SK-N-SH (cell line): ENCODE results near the gene PCP4L1. TPM values are rescaled to one million over a fixed set of nuclear protein-coding genes. Genes with fewer than 3 reads are reported as not detected.

Source experiments
- CTCF ChIA-PET: fragments of 300-600, 350-600 bp; formaldehyde crosslinking; extraction: SDS; loops from one replicate; lab custom pipeline; 2021; lab: Yijun Ruan, JAX
- POLR2A ChIA-PET: fragments of 350-600 bp; sonication (Branson Sonifier 250); formaldehyde crosslinking; extraction: SDS; loops from one replicate; lab custom pipeline; 2020; ENCODE audit warnings: antibody characterized with exemption, inconsistent platforms; lab: Yijun Ruan, JAX
- DNase-seq: peaks from one replicate; pipeline ENCODE4 v3.0.0; 2012
- H2AFZ ChIP-seq: fragments of 200-600 bp; sonication (generic); 2 replicates; pipeline ENCODE4 v1.8.1; 2016; ENCODE audit warnings: antibody characterized with exemption, mild to moderate bottlenecking, low read depth
- H3F3A ChIP-seq: fragments of 200-600 bp; sonication (generic); replicated peaks from 2 replicates; pipeline ENCODE3; 2016; ENCODE audit warnings: antibody characterized with exemption, mild to moderate bottlenecking; ENCODE audit not compliant: insufficient read depth
- H3K27ac ChIP-seq, 2 experiments: fragments of 200-500 bp in 1 of 2; fragments of 200-600 bp in 1 of 2; sonication (Bioruptor generic) in 1 of 2; sonication (generic), shearing (Covaris generic) in 1 of 2; 2 replicates each; pipeline versions ENCODE4 v1.5.1 to v1.6.1; 2014 to 2016; ENCODE audit warnings: low read depth in 2 of 2, inconsistent platforms in 1 of 2, low read length in 1 of 2, mild to moderate bottlenecking in 1 of 2, mixed read lengths in 1 of 2
- H3K27me3 ChIP-seq: fragments of 200-600 bp; sonication (generic), shearing (Covaris generic); 2 replicates; pipeline ENCODE4 v1.6.1; 2016; ENCODE audit warnings: mixed run types; ENCODE audit not compliant: insufficient read depth
- H3K36me3 ChIP-seq, 2 experiments: fragments of 200-500 bp in 1 of 2; fragments of 200-600 bp in 1 of 2; sonication (Bioruptor generic) in 1 of 2; sonication (generic) in 1 of 2; replicated peaks in 1 of 2; 2 replicates each; pipeline versions ENCODE3 to v1.5.1; 2014 to 2016; ENCODE audit warnings: low read length in 1 of 2, mild to moderate bottlenecking in 1 of 2; ENCODE audit not compliant: insufficient read depth in 2 of 2, control insufficient read depth in 1 of 2
- H3K4me1 ChIP-seq, 2 experiments: fragments of 200-500 bp in 1 of 2; fragments of 200-600 bp in 1 of 2; sonication (Bioruptor generic) in 1 of 2; sonication (generic), shearing (Covaris generic) in 1 of 2; 2 replicates each; pipeline versions ENCODE4 v1.5.1 to v1.6.1; 2014 to 2016; ENCODE audit warnings: low read depth in 1 of 2, low read length in 1 of 2, mixed run types in 1 of 2; ENCODE audit not compliant: insufficient read depth in 2 of 2, control insufficient read depth in 1 of 2
- H3K4me2 ChIP-seq: fragments of 200-600 bp; sonication (generic), shearing (Covaris generic); 2 replicates; pipeline ENCODE4 v1.6.1; 2017; ENCODE audit warnings: mixed run types
- H3K4me3 ChIP-seq, 2 experiments: fragments of 200-500 bp in 1 of 2; fragments of 200-600 bp in 1 of 2; sonication (Bioruptor generic) in 1 of 2; sonication (generic), shearing (Covaris generic) in 1 of 2; 2 replicates each; pipeline versions ENCODE4 v1.5.1 to v1.8.1; 2014 to 2016; ENCODE audit warnings: low read depth in 2 of 2, inconsistent platforms in 1 of 2, low read length in 1 of 2, mild to moderate bottlenecking in 1 of 2, mixed read lengths in 1 of 2, moderate library complexity in 1 of 2
- H3K79me2 ChIP-seq: fragments of 200-600 bp; sonication (generic); 2 replicates; pipeline ENCODE4 v1.8.1; 2017; ENCODE audit warnings: mild to moderate bottlenecking; ENCODE audit not compliant: insufficient read depth
- H3K9ac ChIP-seq: fragments of 200-600 bp; sonication (generic); 2 replicates; pipeline ENCODE4 v1.6.1; 2017; ENCODE audit warnings: mixed run types
- H3K9me2 ChIP-seq: fragments of 200-600 bp; sonication (generic); 2 replicates; pipeline ENCODE4 v1.6.1; 2017; ENCODE audit warnings: mixed run types
- H3K9me3 ChIP-seq: fragments of 200-600 bp; sonication (generic); 2 replicates; pipeline ENCODE4 v1.6.1; 2017; ENCODE audit warnings: mixed run types, mild to moderate bottlenecking, moderate library complexity
- H4K20me1 ChIP-seq: fragments of 200-600 bp; sonication (generic); 2 replicates; pipeline ENCODE4 v1.6.1; 2017; ENCODE audit warnings: mild to moderate bottlenecking, mixed run types; ENCODE audit not compliant: insufficient read depth
- CHD2 ChIP-seq: fragments of 150-350 bp; IDR thresholded peaks from 2 replicates; pipeline ENCODE4 v1.6.1; 2018; ENCODE audit warnings: low read length; ENCODE audit not compliant: partially characterized antibody
- EP300 ChIP-seq, 2 experiments: IDR thresholded peaks; 2 replicates each; pipeline versions ENCODE4 v1.4.0 to v1.6.1; 2012; ENCODE audit warnings: borderline replicate concordance in 1 of 2, low read depth in 1 of 2, low read length in 1 of 2
- FOSL2 ChIP-seq: IDR thresholded peaks from 2 replicates; pipeline ENCODE4 v1.4.0; 2012; ENCODE audit warnings: low read depth, mild to moderate bottlenecking, moderate library complexity, borderline replicate concordance
- FOXJ3 ChIP-seq: sonication (generic); formaldehyde crosslinking; IDR thresholded peaks from 2 replicates; pipeline ENCODE4 v1.5.1; 2020; ENCODE audit warnings: mild to moderate bottlenecking, missing genetic modification reagents
- JUND ChIP-seq: IDR thresholded peaks from 2 replicates; pipeline ENCODE4 v1.4.0; 2012
- NFIC ChIP-seq: IDR thresholded peaks from 2 replicates; pipeline ENCODE4 v1.4.0; 2012; ENCODE audit warnings: borderline replicate concordance
- NRF1 ChIP-seq: IDR thresholded peaks from 2 replicates; pipeline ENCODE4 v1.6.1; 2012; ENCODE audit warnings: low read depth, mild to moderate bottlenecking, low read length
- RFX5 ChIP-seq: IDR thresholded peaks from 2 replicates; pipeline ENCODE4 v1.6.1; 2012; ENCODE audit warnings: mild to moderate bottlenecking, improper control_type of control experiment, low read length
- RXRA ChIP-seq: IDR thresholded peaks from 2 replicates; pipeline ENCODE4 v1.4.0; 2012; ENCODE audit warnings: low read depth, mild to moderate bottlenecking, borderline replicate concordance
- SMC3 ChIP-seq: IDR thresholded peaks from 2 replicates; pipeline ENCODE4 v1.6.1; 2012; ENCODE audit warnings: low read depth, low read length, improper control_type of control experiment
- TEAD4 ChIP-seq: IDR thresholded peaks from 2 replicates; pipeline ENCODE4 v1.4.0; 2012; ENCODE audit warnings: mild to moderate bottlenecking, borderline replicate concordance; ENCODE audit not compliant: insufficient read depth
- WGBS: methylation state at CpG from one replicate; pipeline ENCODE4 v1.1.6; 2017; ENCODE audit warnings: low lambda C conversion rate; 5-methylcytosine and 5-hydroxymethylcytosine counted together
- polyA plus RNA-seq, 3 experiments: library from polyadenylated mRNA; depleted of rRNA; stranded (reverse); fragments of >200 nt; gene quantifications; 2 replicates each; pipeline ENCODE4 v1.2.3, GENCODE V29; 2012
- TF ChIP-seq, protein P1 (sequence below): IDR thresholded peaks from 2 replicates; pipeline ENCODE4 v1.4.0; 2012; ENCODE audit warnings: low read depth, borderline replicate concordance
- TF ChIP-seq, protein P2 (sequence below): IDR thresholded peaks from 2 replicates; pipeline ENCODE4 v1.6.1; 2012; ENCODE audit warnings: mild to moderate bottlenecking, low read depth, low read length, moderate library complexity
- TF ChIP-seq, protein P3 (sequence below): fragments of 200-600 bp; sonication (generic); IDR thresholded peaks from 2 replicates; pipeline ENCODE4 v1.6.1; 2017; ENCODE audit warnings: antibody characterized with exemption, mild to moderate bottlenecking, moderate library complexity
- TF ChIP-seq, protein P4 (sequence below): fragments of 150-350 bp; IDR thresholded peaks from 2 replicates; pipeline ENCODE4 v1.6.1; 2017; ENCODE audit warnings: antibody characterized with exemption, low read length, low read depth, borderline replicate concordance
- TF ChIP-seq, protein P5 (sequence below): fragments of 150-350 bp; IDR thresholded peaks from 2 replicates; pipeline ENCODE4 v1.6.1; 2016; ENCODE audit warnings: mild to moderate bottlenecking, low read depth, low read length

PCP4L1 gene
- polyA plus RNA-seq, 1 of the 3 experiments (the other 2 are of a cell fraction), result not detected

DNA sequence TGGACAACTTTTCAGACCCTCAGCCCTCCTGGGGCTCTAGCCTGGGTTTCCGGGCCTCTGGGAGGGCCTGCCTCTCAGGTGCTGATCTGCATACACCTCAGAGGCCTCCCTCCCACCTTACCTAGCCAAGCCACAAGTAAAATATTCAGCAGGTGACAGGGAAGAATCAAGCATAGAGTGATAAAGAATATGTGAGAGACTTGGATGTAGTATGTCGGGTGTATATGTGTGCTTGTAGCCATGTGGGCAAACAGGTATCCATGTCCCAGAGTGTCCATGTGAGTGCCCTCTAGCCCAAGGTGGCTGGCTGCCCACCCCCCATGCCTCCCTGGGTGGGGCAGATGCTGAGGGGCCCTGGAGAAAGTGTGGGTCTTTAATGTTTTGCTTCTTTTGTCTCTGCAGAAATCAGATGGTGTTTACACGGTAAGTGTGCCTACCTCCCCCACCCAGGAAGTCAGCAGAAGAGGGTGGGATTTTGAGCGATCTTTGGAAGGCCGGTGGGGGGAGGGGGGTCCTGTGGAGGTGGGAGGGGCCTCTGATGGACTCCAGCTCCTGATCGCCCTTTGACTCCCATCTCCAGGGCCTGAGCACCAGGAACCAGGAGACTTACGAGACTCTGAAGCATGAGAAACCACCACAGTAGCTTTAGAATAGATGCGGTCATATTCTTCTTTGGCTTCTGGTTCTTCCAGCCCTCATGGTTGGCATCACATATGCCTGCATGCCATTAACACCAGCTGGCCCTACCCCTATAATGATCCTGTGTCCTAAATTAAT lies 40.1 kb upstream of the PCP4L1 start:
- TF ChIP-seq, protein P1, sequence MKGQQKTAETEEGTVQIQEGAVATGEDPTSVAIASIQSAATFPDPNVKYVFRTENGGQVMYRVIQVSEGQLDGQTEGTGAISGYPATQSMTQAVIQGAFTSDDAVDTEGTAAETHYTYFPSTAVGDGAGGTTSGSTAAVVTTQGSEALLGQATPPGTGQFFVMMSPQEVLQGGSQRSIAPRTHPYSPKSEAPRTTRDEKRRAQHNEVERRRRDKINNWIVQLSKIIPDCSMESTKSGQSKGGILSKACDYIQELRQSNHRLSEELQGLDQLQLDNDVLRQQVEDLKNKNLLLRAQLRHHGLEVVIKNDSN, result no peak
- TF ChIP-seq, protein P2, sequence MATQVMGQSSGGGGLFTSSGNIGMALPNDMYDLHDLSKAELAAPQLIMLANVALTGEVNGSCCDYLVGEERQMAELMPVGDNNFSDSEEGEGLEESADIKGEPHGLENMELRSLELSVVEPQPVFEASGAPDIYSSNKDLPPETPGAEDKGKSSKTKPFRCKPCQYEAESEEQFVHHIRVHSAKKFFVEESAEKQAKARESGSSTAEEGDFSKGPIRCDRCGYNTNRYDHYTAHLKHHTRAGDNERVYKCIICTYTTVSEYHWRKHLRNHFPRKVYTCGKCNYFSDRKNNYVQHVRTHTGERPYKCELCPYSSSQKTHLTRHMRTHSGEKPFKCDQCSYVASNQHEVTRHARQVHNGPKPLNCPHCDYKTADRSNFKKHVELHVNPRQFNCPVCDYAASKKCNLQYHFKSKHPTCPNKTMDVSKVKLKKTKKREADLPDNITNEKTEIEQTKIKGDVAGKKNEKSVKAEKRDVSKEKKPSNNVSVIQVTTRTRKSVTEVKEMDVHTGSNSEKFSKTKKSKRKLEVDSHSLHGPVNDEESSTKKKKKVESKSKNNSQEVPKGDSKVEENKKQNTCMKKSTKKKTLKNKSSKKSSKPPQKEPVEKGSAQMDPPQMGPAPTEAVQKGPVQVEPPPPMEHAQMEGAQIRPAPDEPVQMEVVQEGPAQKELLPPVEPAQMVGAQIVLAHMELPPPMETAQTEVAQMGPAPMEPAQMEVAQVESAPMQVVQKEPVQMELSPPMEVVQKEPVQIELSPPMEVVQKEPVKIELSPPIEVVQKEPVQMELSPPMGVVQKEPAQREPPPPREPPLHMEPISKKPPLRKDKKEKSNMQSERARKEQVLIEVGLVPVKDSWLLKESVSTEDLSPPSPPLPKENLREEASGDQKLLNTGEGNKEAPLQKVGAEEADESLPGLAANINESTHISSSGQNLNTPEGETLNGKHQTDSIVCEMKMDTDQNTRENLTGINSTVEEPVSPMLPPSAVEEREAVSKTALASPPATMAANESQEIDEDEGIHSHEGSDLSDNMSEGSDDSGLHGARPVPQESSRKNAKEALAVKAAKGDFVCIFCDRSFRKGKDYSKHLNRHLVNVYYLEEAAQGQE, result no peak
- TF ChIP-seq, protein P3, sequence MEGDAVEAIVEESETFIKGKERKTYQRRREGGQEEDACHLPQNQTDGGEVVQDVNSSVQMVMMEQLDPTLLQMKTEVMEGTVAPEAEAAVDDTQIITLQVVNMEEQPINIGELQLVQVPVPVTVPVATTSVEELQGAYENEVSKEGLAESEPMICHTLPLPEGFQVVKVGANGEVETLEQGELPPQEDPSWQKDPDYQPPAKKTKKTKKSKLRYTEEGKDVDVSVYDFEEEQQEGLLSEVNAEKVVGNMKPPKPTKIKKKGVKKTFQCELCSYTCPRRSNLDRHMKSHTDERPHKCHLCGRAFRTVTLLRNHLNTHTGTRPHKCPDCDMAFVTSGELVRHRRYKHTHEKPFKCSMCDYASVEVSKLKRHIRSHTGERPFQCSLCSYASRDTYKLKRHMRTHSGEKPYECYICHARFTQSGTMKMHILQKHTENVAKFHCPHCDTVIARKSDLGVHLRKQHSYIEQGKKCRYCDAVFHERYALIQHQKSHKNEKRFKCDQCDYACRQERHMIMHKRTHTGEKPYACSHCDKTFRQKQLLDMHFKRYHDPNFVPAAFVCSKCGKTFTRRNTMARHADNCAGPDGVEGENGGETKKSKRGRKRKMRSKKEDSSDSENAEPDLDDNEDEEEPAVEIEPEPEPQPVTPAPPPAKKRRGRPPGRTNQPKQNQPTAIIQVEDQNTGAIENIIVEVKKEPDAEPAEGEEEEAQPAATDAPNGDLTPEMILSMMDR, result no peak
- TF ChIP-seq FOSL2 (no peak), EP300 (IDR thresholded peaks at IDR 0.05; ENCODE audit: borderline replicate concordance in 1 of 2, low read depth in 1 of 2, low read length in 1 of 2) (no peak), NFIC (no peak), FOXJ3 (CRISPR knock-in tag) (no peak), NRF1 (no peak), RXRA (no peak), CHD2 (no peak), RFX5 (no peak), SMC3 (no peak), TEAD4 (no peak), JUND (no peak)
- TF ChIP-seq, protein P4, sequence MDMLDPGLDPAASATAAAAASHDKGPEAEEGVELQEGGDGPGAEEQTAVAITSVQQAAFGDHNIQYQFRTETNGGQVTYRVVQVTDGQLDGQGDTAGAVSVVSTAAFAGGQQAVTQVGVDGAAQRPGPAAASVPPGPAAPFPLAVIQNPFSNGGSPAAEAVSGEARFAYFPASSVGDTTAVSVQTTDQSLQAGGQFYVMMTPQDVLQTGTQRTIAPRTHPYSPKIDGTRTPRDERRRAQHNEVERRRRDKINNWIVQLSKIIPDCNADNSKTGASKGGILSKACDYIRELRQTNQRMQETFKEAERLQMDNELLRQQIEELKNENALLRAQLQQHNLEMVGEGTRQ, result no peak
- TF ChIP-seq, protein P5, sequence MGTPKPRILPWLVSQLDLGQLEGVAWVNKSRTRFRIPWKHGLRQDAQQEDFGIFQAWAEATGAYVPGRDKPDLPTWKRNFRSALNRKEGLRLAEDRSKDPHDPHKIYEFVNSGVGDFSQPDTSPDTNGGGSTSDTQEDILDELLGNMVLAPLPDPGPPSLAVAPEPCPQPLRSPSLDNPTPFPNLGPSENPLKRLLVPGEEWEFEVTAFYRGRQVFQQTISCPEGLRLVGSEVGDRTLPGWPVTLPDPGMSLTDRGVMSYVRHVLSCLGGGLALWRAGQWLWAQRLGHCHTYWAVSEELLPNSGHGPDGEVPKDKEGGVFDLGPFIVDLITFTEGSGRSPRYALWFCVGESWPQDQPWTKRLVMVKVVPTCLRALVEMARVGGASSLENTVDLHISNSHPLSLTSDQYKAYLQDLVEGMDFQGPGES, result no peak
- Histone ChIP-seq H3K9me2 (no peaks in the 10 kb centered on the region), H3K4me2 (no peak overlapping the region), H3K27ac (no peak overlapping the region), H3K4me3 (no peak overlapping the region), H2AFZ (no peak overlapping the region), H3K79me2 (no peaks in the 10 kb centered on the region), H3K9ac (no peak overlapping the region), H3K36me3 (peaks cover 10 to 16% of the 10 kb centered on the region in 2 experiments), H3K27me3 (no peaks in the 10 kb centered on the region), H3K4me1 (no peaks in the 10 kb centered on the region; a peak in 1 of 4 replicates), H4K20me1 (no peaks in the 10 kb centered on the region), H3K9me3 (no peaks in the 10 kb centered on the region), H3F3A (no peaks in the 10 kb centered on the region)
- POLR2A ChIA-PET, result no interaction called here
- DNase-seq, result no peak
- 86% methylated on average over 8 of the region's 8 CpGs for WGBS
- CTCF ChIA-PET, result interaction anchor here (1.2 to 6.0 kb wide), 9 partner anchors 8 to 164 kb away, joined by 3 to 40 read pairs (median 4); partner anchors contain the start of genes NDUFS2 and TOMM40L
